Vein endothelial cell (primary cell): Measurements from ENCODE around the gene ADCY9. TPM values are rescaled to one million over a fixed set of nuclear protein-coding genes. Genes with fewer than 3 reads are reported as not detected.

Source experiments
- small RNA-seq: library from RNA; depleted of rRNA; stranded (forward); fragments of <200 nt; gene quantifications from one replicate; pipeline ENCODE3, GENCODE V24; 2012
- total RNA-seq: library from RNA; depleted of rRNA; stranded (reverse); fragments of >200 nt; gene quantifications from 2 replicates; pipeline ENCODE4 v1.2.3, GENCODE V29; 2012

Gene ADCY9
- total RNA-seq = 10.0 and 15.7 TPM in 2 replicates

DNA sequence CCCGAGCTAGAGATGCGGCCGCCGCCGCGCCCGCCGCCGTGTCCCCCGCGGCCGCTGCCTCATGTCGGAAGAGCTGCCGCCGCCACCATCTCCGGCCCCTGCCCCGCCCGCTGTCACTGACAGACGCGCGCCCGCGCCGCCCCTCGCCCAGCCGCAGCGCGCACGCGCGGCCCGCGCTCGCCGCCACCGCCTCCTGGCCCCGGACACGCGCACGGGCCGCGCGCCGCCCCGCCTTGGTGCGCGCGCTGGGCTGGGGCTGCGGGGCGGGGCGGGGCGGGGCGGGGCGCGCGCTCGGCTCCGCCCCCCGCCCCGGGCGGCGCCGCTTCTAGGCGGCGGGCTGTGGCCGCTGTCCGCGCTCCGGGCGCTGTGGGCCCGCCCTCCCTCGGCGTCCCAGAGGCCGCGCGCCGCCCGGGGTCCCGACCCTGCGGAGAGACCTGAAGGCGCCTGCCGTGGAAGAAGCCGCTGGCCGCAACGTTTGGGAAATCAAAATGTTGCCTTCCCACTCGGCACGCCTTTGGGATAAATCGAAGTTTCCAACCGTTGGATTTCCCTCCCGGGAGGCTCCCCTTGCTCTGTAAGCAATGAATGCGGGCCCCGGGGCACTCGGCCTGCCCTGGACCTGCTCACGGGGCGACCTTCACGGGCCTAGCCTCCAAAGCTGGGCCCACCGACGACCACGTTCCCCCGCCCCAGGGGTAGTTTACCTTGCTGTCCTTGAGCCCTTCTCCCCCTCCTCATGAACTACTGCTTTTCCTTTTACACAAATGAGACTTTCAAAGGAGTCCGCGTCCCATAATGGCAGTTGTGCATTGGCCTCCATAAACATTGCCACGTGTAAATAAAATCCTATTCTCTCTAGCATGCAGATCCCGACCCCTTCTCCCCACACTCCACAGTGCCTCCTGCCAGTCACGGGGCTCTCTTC, at the start of gene ADCY9:
TSS of gene ADCY9 (minus strand) at position 118 of the 925 bp plus-strand sequence. CDS start 1,000 bp downstream, outside the sequence.

Small RNAs within 50 kb of the gene (small RNA-seq; reads per million reads assigned to genes)
- not detected for gene AC009171.1

Other genes starting within 250 kb of the ADCY9 start
- gene CREBBP, start 235.7 kb downstream of the ADCY9 start, total RNA-seq = 27.3 and 31.4 TPM in 2 replicates
- gene SRL, start 125.6 kb upstream of the ADCY9 start, total RNA-seq = under 0.01 and 0.10 TPM in 2 replicates
- gene TFAP4, start 156.6 kb upstream of the ADCY9 start, total RNA-seq = 6.3 and 6.5 TPM in 2 replicates
- gene GLIS2, start 199.6 kb upstream of the ADCY9 start, total RNA-seq = 0.67 and 2.0 TPM in 2 replicates
- 19.6 and 19.9 TPM in 2 replicates for gene PAM16, start 234.9 kb upstream of the ADCY9 start, total RNA-seq